A549 treated with Hydrocortisone at 1 μM for 4 hours (cell line): ENCODE data around the gene RAD9A. TPM values are rescaled to one million over a fixed set of nuclear protein-coding genes. Genes with fewer than 3 reads are reported as not detected.

Source experiments
- total RNA-seq: library from RNA; stranded (reverse); fragments of 200-300 nt; extraction: Qiagen RNA extraction; gene quantifications from 5 replicates; pipeline ENCODE4 v1.2.3, GENCODE V29; 2022

RAD9A gene
- total RNA-seq, result 20.5 to 32.2 TPM (median 25.8 TPM) in 5 replicates

DNA sequence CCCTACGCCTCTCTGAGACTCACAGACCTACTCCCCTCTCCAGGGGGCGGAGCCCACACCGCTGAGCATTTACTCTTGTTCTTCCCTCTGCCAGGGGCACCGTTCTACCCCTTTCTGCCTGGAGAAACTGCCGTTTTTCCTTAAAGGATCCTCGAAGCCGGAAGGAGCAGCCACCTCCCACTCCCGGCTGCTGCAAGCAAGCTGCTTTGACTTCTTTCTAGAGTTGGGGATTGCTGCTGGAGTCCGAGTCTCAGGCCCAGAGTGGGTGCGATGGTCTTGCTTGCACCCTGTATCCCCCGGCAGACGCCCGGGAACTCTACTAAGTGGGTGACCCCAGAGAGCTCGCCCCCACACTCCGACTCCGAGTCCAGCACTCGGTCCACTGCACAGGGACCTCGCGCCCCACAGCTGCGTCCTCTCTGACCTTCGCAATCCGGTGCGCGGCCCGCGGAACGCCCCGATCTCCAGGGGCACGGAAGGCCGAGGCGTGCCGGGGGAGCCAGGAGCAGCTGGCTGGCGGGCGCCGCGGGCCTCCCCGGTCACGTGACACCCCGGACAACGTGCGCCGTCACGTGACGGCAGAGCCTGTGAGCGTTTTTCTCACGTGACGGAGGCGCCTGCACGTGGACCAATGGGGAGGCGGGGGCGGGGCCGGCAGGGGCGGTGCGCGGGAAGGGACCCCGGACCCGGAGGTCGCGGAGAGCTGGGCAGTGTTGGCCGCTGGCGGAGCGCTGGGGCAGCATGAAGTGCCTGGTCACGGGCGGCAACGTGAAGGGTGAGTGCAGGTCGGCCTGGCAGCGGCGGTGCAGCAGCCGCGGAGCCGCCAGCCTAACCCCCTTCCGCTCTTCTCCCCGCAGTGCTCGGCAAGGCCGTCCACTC is at the start of gene RAD9A:
RAD9A (plus strand) TSS at position 683 of the 879 bp plus-strand sequence; CDS start at position 742, 59 bp downstream.

DNA sequence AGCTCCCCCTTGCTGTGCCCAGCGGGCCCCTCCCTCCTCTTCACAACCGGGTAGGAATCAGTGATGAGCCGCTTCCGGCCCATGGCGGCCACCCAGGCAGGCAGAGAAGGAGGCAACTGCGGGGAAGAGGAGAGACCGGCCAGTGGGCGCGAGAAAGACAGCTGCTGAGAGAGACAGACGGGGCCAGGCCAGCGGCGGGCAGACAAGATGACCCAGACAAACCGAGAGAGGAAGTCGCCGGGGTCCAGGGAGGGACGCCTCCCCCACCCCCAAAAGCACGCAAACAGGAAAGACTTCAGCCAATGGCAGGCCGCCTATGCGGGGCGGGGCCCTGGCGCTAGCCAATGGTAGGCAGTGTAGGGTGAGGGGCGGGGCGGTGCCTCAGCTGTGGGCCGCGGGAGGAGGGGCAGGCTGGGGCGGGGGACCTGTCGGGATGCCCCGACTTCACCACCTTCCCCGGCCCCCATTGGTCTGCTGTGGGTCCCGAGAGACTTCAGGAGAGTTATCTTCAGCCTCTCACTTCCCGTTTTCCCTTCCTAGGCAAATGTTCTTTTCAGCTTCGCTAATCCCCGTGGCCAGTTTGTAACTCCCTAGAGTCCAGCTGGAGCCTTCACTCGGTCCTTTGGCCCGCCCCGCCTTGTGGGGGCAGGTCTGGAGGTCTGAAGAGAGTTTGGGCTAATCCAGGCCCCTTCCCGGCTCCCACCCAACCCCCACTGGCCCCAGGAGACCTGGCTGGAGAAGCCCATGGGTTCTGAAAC is 38.3 kb upstream of the RAD9A start, which contains the start of gene POLD4:
POLD4 (minus strand) TSS at position 230 of the 758 bp plus-strand sequence; CDS start at position 83, 147 bp downstream.

DNA sequence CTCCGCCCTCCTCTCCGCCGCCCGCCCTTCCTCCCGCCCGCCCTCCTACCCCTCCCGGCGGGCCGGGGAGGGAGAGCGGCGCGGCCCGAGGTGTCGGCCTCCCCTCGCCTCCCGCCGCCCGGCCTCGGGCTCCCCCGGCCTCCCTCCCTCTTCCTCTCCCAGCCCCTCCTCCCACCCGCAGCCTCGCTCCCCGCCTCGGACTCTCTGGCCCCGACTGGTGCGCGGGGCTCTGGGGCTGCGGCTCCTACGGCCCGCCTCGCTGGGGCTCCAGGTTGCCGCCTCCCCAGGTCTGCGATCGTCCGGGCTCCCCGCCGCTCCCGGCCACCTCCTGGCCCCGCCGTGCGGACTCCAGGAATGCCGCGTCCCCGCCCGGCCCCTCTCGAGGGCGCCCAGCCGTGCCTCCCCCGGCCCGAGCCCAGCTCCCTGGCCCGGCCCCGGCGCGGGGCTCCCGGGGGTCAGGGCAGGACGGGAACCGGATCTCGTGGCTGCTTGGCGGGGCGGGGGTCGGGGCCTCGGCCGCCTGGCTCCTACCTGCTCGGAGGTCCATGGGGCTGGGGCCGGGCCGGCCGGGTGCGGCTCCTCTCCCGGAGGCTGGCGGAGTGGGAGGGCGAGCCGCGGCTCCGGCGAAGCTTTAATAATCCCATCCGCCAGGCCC is 18.7 kb upstream of the RAD9A start, which contains the start of gene CLCF1:
CLCF1 (minus strand) TSS at position 606 of the 655 bp plus-strand sequence; CDS start at position 547, 59 bp downstream.

DNA sequence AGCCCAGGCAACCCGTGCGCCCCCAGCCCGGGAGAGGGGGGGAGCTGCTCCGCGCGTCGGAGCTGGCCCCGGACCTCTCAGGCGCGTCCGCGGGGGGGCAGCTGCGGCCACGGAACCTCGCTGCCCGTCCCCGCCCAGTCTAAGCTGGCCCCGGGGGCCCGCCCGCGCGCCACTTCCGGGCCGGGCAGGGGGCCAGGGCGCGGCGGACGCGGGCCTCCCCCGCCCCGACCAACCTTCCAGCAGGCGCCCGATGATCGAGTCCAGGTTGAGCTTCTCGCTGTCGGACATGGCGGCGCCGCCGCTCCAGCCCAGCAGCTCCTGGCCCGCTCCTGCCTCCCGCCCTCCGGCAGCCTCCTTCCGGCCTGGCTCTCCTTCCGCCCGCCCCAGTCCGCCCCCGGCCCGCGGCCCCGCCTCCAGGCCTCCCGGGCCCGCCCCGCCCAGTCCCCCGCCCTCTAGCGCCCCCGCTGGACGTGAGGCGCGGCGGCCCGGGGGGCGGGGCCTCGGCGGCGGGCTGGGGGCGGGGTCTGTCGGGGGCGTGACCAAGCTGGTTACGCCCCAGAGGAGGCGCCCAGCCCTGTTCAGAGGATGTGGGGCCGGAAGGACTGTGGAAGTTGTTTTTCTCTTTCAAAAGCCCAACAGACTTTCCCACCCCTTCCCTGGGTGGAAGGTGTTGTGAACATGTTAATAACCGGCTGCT is 9.9 kb downstream of the RAD9A start, which contains the start of gene PPP1CA:
PPP1CA (minus strand) TSS at position 364 of the 697 bp plus-strand sequence; CDS start at position 288, 76 bp downstream.

DNA sequence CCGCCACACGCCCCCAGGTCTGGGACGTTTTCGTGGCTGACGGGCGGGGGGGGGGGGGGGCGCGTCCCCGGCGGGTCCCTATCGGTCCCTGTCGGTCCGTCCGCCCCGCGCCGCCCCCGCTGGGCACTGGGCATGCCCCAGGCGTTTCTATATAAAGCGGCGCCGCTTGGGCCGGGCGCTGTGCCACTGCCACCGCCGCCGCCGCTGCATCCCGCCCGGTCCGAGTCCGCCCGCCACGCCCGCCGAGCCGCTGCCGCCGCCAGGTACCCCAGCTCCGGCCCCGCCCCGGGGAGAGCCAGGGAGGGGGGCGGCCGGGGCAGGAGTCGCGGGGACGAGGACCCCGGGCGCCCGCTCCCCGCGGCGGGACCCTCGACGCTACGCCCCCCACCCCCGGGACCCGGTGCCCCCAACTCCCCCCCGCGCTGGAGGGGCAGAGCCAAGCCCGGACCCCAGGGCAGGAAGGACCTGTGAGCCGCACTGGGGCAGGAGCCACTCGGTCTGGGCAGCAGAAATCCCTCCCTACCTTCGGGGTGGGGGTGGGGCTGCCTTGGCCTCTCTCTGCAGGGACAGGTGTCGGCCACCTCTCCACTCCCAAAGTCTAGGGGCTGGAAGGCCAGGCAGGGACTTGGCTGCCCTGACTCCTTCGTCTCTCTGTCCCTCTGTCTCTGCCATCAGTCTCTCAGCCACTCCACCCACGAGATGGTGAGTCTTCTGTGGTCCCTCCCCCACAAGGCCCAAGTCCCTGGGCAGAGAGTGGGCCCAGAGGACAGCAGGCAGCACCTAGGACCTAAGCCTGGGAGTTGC is 23.9 kb downstream of the RAD9A start, which contains the start of gene CARNS1:
CARNS1 (plus strand) TSS at position 178 of the 804 bp plus-strand sequence; CDS start at position 700, 522 bp downstream.

DNA sequence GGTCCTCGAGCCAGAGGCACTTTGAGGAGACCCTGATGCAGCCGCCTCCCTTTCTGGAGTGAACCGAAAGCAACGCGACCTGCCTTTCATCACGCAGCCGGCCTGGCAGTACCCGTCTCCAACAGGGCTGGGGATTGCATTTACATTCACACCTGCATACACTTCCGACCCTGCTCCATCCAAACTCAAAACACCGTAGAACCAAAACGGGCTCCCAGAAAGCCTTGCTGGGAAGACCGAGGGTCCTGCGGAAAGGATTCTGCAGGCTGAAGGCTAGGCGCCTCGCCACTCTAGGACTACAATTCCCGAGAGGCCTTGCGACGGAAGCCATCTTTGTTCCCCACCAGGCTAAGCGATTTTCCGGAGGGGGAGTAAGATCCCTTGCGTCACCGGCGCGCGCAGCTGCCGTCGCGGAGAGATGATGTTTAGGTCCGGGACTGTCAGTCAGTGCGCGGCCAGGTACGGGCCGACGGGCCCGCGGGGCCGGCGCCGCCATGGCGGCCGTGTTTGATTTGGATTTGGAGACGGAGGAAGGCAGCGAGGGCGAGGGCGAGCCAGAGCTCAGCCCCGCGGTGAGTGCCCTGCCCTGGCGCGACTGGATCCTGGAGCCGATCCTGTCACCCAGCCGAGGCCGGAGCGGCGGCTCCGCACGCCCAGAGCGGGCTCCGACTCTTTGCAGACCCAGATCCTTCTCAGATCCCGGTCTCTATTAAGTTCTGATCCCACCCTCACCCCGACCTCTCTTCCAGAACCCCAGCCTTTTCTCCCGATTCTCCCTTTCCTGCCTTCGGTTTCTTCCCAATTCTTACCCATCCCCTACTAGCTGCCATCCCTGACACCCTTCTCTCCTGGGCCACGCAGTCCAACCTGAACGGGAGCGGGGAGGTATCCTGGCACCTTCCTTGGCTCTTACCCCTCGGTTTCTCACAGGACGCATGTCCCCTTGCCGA is 36.5 kb downstream of the RAD9A start, which contains the start of gene RPS6KB2:
RPS6KB2 (plus strand) TSS at position 443 of the 950 bp plus-strand sequence; CDS start at position 495, 52 bp downstream.

DNA sequence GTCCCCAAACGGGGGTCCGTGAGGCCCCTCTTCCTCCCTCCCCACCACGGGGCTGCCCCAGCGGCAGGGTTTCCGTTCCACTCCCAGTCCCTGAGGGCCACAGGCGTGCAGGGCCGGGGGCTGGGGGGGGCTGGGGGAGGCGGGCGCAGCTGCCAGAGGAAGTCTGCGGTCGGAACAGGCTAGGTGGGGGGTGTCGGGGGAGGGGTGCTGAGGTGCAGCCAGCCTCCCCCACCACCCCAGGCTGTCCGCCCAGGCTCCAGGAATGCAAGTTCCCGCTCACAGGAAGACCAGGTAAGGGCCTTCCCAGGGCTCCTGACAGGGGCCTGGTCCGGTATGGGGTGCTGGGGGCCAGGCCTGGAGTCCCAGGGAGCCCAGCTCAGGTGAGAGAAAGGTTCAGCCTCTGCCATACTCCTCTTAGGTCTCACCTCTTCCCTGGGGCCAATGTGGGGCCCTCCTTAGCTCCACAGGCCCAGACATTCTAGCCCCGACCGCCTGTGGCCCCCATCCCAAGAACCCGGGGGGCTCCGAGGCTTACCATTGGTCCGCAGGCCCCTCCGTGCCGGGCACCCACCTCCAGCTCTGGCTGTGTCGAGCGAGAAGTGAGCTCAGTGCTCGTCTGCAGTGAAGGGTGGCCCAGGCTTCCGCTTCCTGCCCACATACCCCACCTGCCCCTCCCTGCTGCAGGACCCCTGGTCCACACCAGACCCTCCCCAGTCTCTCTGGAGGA is 45.5 kb downstream of the RAD9A start, which contains the start of gene PTPRCAP:
PTPRCAP (minus strand) TSS at position 601 of the 727 bp plus-strand sequence; CDS start at position 538, 63 bp downstream.

Other genes starting within 250 kb of the RAD9A start
- gene GRK2, start 125.5 kb upstream of the RAD9A start, total RNA-seq, result 34.1 to 36.3 TPM (median 34.1 TPM) in 5 replicates
- gene ANKRD13D, start 102.7 kb upstream of the RAD9A start, total RNA-seq, result 20.8 to 26.3 TPM (median 21.8 TPM) in 5 replicates
- gene SSH3, start 88.5 kb upstream of the RAD9A start, total RNA-seq, result 19.1 to 27.8 TPM (median 20.9 TPM) in 5 replicates
- gene POLD4, start 38.4 kb upstream of the RAD9A start, total RNA-seq, result 182 to 235 TPM (median 222 TPM) in 5 replicates
- 33.7 to 40.0 TPM (median 37.6 TPM) in 5 replicates for gene CLCF1, start 18.4 kb upstream of the RAD9A start, total RNA-seq
- gene PPP1CA, start 9.9 kb downstream of the RAD9A start, total RNA-seq, result 271 to 298 TPM (median 288 TPM) in 5 replicates
- gene TBC1D10C, start 12.1 kb downstream of the RAD9A start, total RNA-seq, result 0.09 to 0.22 TPM (median 0.15 TPM) in 4 of 5 replicates, not detected in the other
- gene CARNS1, start 23.7 kb downstream of the RAD9A start, total RNA-seq, result 0.09 to 0.20 TPM (median 0.12 TPM) in 5 replicates
- gene RPS6KB2, start 36.5 kb downstream of the RAD9A start, total RNA-seq, result 47.0 to 52.0 TPM (median 47.7 TPM) in 5 replicates
- gene PTPRCAP, start 45.7 kb downstream of the RAD9A start, total RNA-seq, result 0.17 to 0.37 TPM (median 0.28 TPM) in 5 replicates
- gene CORO1B, start 51.5 kb downstream of the RAD9A start, total RNA-seq, result 55.7 to 65.2 TPM (median 62.1 TPM) in 5 replicates
- gene GPR152, start 60.7 kb downstream of the RAD9A start, total RNA-seq, result 0.07 TPM in 1 of 5 replicates, not detected in the others
- not detected in 5 replicates for gene CABP4, start 63.4 kb downstream of the RAD9A start, total RNA-seq
- 42.9 to 66.4 TPM (median 56.2 TPM) in 5 replicates for gene TMEM134, start 77.3 kb downstream of the RAD9A start, total RNA-seq
- 42.7 to 46.9 TPM (median 43.8 TPM) in 5 replicates for gene AIP, start 91.0 kb downstream of the RAD9A start, total RNA-seq
- gene PITPNM1, start 113.4 kb downstream of the RAD9A start, total RNA-seq, result 28.4 to 41.3 TPM (median 37.8 TPM) in 5 replicates
- 55.4 to 86.7 TPM (median 82.4 TPM) in 5 replicates for gene CDK2AP2, start 116.2 kb downstream of the RAD9A start, total RNA-seq
- not detected in 5 replicates for gene CABP2, start 131.5 kb downstream of the RAD9A start, total RNA-seq
- gene GSTP1, start 191.8 kb downstream of the RAD9A start, total RNA-seq, result 1,366 to 1,708 TPM (median 1,625 TPM) in 5 replicates
- 138 to 151 TPM (median 143 TPM) in 5 replicates for gene NDUFV1, start 214.9 kb downstream of the RAD9A start, total RNA-seq
- 6.7 to 15.0 TPM (median 12.2 TPM) in 5 replicates for gene NUDT8, start 238.0 kb downstream of the RAD9A start, total RNA-seq
- not detected in 5 replicates for gene TBX10, start 247.8 kb downstream of the RAD9A start, total RNA-seq